NCI-H2081 treated with DMSO at 0.1 percent for 48 hours (cell line): ENCODE data around the gene CFAP74.

Experiments
- DNase-seq: peaks from one replicate; lab custom pipeline; 2025; lab: John Stamatoyannopoulos, UW

The CFAP74 gene

GRCh38 chr1:2039251-2039650 lies 35.7 kb upstream of the CFAP74 start:
- no peak for DNase-seq

- DNase-seq: no peak
Measured at GRCh38 chr1:2038229-2038628, 34.6 kb upstream of the CFAP74 start.

GRCh38 chr1:2037314-2037979 lies 33.9 kb upstream of the CFAP74 start:
- no peak for DNase-seq

- no peak for DNase-seq
Measured at GRCh38 chr1:2036287-2036686, 32.7 kb upstream of the CFAP74 start.

- DNase-seq: no peak
Measured at GRCh38 chr1:2033165-2033564, 29.6 kb upstream of the CFAP74 start.

- DNase-seq: no peak
Measured at GRCh38 chr1:2032737-2033136, 29.2 kb upstream of the CFAP74 start.

- DNase-seq: no peak
Measured at GRCh38 chr1:2031546-2032540, 28.3 kb upstream of the CFAP74 start.

GRCh38 chr1:2030076-2030871 lies 26.7 kb upstream of the CFAP74 start:
- no peak for DNase-seq

GRCh38 chr1:2029561-2029960 lies 26.0 kb upstream of the CFAP74 start:
- no peak for DNase-seq

- no peak for DNase-seq
Measured at GRCh38 chr1:2028870-2029560, 25.4 kb upstream of the CFAP74 start.

- no peak for DNase-seq
Measured at GRCh38 chr1:2027961-2028583, 24.5 kb upstream of the CFAP74 start.

GRCh38 chr1:2025491-2025981 lies 21.9 kb upstream of the CFAP74 start:
- no peak for DNase-seq

- no peak for DNase-seq
Measured at GRCh38 chr1:2024887-2025286, 21.3 kb upstream of the CFAP74 start.

- no peak for DNase-seq
Measured at GRCh38 chr1:2024451-2024850, 20.9 kb upstream of the CFAP74 start.

- no peak for DNase-seq
Measured at GRCh38 chr1:2023187-2023586, 19.6 kb upstream of the CFAP74 start.

- DNase-seq: no peak
Measured at GRCh38 chr1:2022063-2022770, 18.6 kb upstream of the CFAP74 start.

GRCh38 chr1:2021550-2021949 lies 18.0 kb upstream of the CFAP74 start:
- no peak for DNase-seq

- DNase-seq: no peak
Measured at GRCh38 chr1:2020310-2020655, 16.7 kb upstream of the CFAP74 start.

- DNase-seq: no peak
Measured at GRCh38 chr1:2019571-2020309, 16.2 kb upstream of the CFAP74 start.

GRCh38 chr1:2019172-2019543 lies 15.6 kb upstream of the CFAP74 start, which contains the start of gene GABRD:
GABRD (plus strand) TSS chr1:2019345; CDS start chr1:2019424, 79 bp downstream.
- DNase-seq: no peak
